ENCODE measurements around the gene NDUFS7. TPM values are rescaled to one million over a fixed set of nuclear protein-coding genes. Genes with fewer than 3 reads are reported as not detected.

Gene NDUFS7
- total RNA-seq, 4 donors from 2014 or later = 259 to 497 (median 377) TPM

GRCh38 chr19:1422943-1423342 is 39.2 kb downstream of the NDUFS7 start:
- Histone ChIP-seq H3K27ac (peak overlapping the region in 3 of 4 donors; percentile 33 to 58 (median 56)), H3K27me3 (no peaks in the 10 kb centered on the region), H3K4me1 (peaks cover 15 to 29% of the 10 kb centered on the region in 2 donors), H3K9me3 (no peaks in the 10 kb centered on the region), H3K4me3 (no peak overlapping the region), H3K36me3 (peaks cover 0 to 77% of the 10 kb centered on the region in 2 donors)
- in situ Hi-C loops (cut with MboI; ENCODE audit: low sequenced_read_pairs in 4 of 4) (no loop called here), intact Hi-C loops (cut with DNase I; ENCODE audit: low total_unique reads) (no loop called here)
- DNase-seq (no peak), ATAC-seq (no peak)
- TF ChIP-seq CTCF (IDR thresholded peaks at IDR 0.05 in 4 of 5, conservative IDR thresholded peaks at IDR 0.05 in 1 of 5) (no peak), POLR2A (IDR thresholded peaks at IDR 0.05) (no peak)

DNA sequence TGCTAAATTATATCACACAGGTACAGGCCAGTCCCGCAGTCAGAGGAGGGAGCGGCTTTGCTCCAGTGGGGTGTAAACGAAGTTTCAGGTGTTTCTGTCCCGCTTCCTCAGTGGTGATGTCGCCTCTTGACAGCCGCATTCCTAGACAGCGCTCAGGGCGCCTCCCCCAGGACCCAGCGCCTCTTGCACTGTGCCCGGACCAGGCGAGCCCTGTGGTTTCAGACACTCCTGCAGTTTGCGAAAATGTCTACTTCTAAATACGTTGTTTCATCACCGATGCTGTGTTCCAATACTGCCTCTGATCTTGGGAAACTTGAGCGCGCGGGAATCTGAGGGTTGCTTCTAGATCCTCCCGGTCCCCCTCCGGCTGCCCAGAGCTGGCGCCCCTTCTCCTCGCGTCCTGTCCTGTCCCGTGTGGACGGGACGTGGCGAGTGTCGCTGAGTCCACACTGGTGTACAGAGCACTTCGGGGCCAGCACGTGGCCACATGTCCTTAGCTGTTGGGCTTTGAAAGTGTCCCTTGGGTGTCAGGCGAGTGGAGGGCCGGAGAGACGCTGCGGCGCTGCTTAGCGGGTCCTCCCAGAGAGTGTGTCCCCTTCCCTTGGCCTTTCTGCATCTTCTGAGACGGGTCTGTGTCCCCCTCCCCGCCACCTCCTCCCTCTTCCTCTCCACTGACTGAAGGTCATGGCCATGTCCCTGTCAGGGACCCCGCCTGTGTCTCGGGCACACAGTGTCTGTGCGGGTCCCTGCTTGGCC is 39.9 kb downstream of the NDUFS7 start:
- Histone ChIP-seq H3K4me1 (peaks cover 8 to 22% of the 10 kb centered on the region in 2 donors), H3K9me3 (no peaks in the 10 kb centered on the region), H3K27me3 (no peaks in the 10 kb centered on the region), H3K36me3 (peaks cover 0 to 78% of the 10 kb centered on the region in 2 donors), H3K27ac (no peak overlapping the region), H3K4me3 (no peak overlapping the region)
- TF ChIP-seq POLR2A (IDR thresholded peaks at IDR 0.05) = no peak
- TF ChIP-seq CTCF (IDR thresholded peaks at IDR 0.05 in 4 of 5, conservative IDR thresholded peaks at IDR 0.05 in 1 of 5) = no peak
- in situ Hi-C loops (cut with MboI; ENCODE audit: low sequenced_read_pairs in 4 of 4) = no loop called here
- no peak for DNase-seq
- intact Hi-C loops (cut with DNase I; ENCODE audit: low total_unique reads) = no loop called here
- ATAC-seq = no peak

GRCh38 chr19:1424192-1424955 is 40.7 kb downstream of the NDUFS7 start:
- no peak for ATAC-seq

DNA sequence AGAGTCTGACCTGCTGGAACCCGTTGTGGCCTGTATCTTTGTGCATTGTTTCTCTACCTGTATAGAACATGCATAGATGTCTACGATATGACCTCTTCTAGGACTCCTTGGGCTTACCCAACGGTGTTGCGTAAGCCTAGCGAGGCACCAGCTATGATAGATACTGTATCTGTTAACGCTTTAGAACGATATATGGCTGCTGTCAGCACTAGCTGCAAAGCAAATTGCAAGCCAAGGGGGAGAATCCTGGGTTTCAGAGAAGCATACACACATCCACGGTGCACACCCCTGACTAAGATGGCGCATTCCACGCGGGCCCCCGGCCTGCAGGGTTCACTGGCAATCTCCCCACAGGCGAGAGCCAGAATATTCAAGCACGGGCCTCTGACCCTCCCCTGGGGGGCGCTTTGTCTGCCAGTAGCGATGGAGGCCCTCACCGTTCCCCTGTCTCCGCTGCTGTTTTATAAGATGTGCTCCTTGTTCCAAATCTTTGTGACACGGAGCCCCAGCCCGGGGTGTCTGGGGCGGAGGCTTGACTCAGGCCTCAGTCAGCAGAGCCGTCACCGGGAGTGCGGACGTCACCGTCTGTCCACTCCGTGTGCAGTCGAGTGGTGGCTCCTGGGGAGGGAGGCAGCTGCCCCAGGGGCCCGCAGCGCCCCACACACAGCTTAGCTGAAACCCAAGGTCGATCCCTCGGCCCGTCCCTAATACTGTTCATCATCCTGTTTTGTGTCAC is 41.6 kb downstream of the NDUFS7 start:
- no peak for TF ChIP-seq CTCF (IDR thresholded peaks at IDR 0.05 in 4 of 5, conservative IDR thresholded peaks at IDR 0.05 in 1 of 5)
- no peak for TF ChIP-seq POLR2A (IDR thresholded peaks at IDR 0.05)
- Histone ChIP-seq H3K27me3 (no peaks in the 10 kb centered on the region), H3K36me3 (peaks cover 0 to 86% of the 10 kb centered on the region in 2 donors), H3K4me3 (no peak overlapping the region), H3K9me3 (no peaks in the 10 kb centered on the region), H3K4me1 (peaks cover 0 to 16% of the 10 kb centered on the region in 2 donors), H3K27ac (no peak overlapping the region)
- in situ Hi-C loops (cut with MboI; ENCODE audit: low sequenced_read_pairs in 4 of 4) (no loop called here), intact Hi-C loops (cut with DNase I; ENCODE audit: low total_unique reads) (no loop called here)
- ATAC-seq (no peak), DNase-seq (no peak)

More at GRCh38 chr19:1424192-1424955, 40.7 kb downstream of the NDUFS7 start:
- in situ Hi-C loops (cut with MboI; ENCODE audit: low sequenced_read_pairs in 4 of 4) = no loop called here
- Histone ChIP-seq H3K4me3 (no peak overlapping the region), H3K4me1 (peaks cover under 1 to 16% of the 10 kb centered on the region in 2 donors), H3K36me3 (peaks cover 0 to 79% of the 10 kb centered on the region in 2 donors), H3K27me3 (no peaks in the 10 kb centered on the region), H3K27ac (no peak overlapping the region), H3K9me3 (no peaks in the 10 kb centered on the region)
- DNase-seq = no peak
- TF ChIP-seq CTCF (IDR thresholded peaks at IDR 0.05 in 4 of 5, conservative IDR thresholded peaks at IDR 0.05 in 1 of 5) = no peak
- TF ChIP-seq POLR2A (IDR thresholded peaks at IDR 0.05) = no peak
- intact Hi-C loops (cut with DNase I; ENCODE audit: low total_unique reads) = no loop called here
